PC-3 (cell line): ENCODE data around the gene ARFGAP1.

Experiments
- CTCF ChIP-seq: fragments of 300-600 bp; sonication (generic); conservative IDR thresholded peaks from 2 replicates; pipeline ENCODE4 v1.5.1; 2017; ENCODE audit warnings: antibody characterized with exemption, low read depth, mild to moderate bottlenecking, low read length
- EZH2 ChIP-seq: fragments of 300-600 bp; sonication (generic); IDR thresholded peaks from one replicate; pipeline ENCODE4 v1.6.1; 2017; ENCODE audit warnings: antibody characterized with exemption, mild to moderate bottlenecking, low read length; ENCODE audit not compliant: unreplicated experiment
- EZH2phosphoT487 ChIP-seq: fragments of 300-600 bp; sonication (generic); IDR thresholded peaks from 2 replicates; pipeline ENCODE4 v1.6.1; 2018; ENCODE audit warnings: mild to moderate bottlenecking, antibody characterized with exemption, low read length, borderline replicate concordance

DNA sequence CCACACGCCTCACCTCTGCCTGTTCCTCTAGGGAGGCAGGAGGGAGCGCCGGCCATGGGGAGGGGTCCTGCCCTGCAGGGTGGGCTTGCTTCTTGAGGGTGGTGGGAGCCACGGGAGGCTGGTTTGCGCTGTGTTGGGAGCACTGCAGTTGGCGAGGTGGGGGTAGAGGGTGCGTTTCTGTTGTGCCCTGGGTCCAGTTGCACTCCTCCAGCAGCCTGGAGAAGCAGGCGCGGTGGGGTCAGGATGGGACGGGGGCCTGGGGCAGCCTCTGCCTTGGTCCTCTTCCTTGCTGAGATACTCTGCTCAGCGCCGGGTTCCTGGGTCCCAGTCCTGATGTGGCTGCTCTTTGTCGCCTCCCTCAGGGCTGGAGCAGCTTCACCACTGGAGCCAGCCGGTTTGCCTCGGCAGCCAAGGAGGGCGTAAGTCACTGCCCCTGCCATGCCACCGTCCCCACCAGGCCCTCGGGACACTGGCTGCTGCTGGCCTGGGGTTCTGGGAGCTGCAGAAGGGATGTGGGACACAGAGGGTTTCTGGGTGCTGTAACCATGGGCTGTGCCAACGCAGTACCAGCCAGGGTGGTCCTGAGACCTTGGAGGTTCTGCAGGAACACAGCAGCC lies 8.4 kb downstream of the ARFGAP1 start:
- peak; percentile 57 for TF ChIP-seq CTCF
- no peak for TF ChIP-seq EZH2phosphoT487
- TF ChIP-seq EZH2 = no peak
